CD8-positive, alpha-beta memory T cell (primary cell): ENCODE data around the gene CCDC3. TPM values are rescaled to one million over a fixed set of nuclear protein-coding genes. Genes with fewer than 3 reads are reported as not detected.

ENCODE experiments used
- CTCF ChIA-PET: fragments of 350-600 bp; sonication (Branson Sonifier 250); formaldehyde crosslinking; loops from one replicate; lab custom pipeline; 2021; ENCODE audit warnings: antibody characterized with exemption; lab: Charles Lee
- POLR2A ChIA-PET: fragments of 350-600 bp; sonication (Branson Sonifier 250); formaldehyde crosslinking; loops from one replicate; lab custom pipeline; 2021; ENCODE audit warnings: antibody characterized with exemption; lab: Charles Lee
- DNase-seq, 5 donors: peaks; one replicate each; pipeline versions ENCODE4 v3.0.0 to v3.0.0-alpha.2; 2020 to 2022; ENCODE audit warnings: mixed read lengths in 1 of 5
- H3K27ac ChIP-seq: one replicate; pipeline ENCODE4 v1.7.0; 2013; ENCODE audit warnings: low read depth, mild to moderate bottlenecking, low read length, moderate library complexity
- H3K27me3 ChIP-seq: 2 replicates; pipeline ENCODE4 v1.7.0; 2013; ENCODE audit warnings: low read length, mild to moderate bottlenecking; ENCODE audit not compliant: insufficient read depth, poor library complexity, severe bottlenecking
- H3K36me3 ChIP-seq: 2 replicates; pipeline ENCODE4 v1.7.0; 2013; ENCODE audit warnings: mild to moderate bottlenecking, low read length, moderate library complexity; ENCODE audit not compliant: insufficient read depth
- H3K4me1 ChIP-seq: 2 replicates; pipeline ENCODE4 v1.7.0; 2013; ENCODE audit warnings: mild to moderate bottlenecking, low read length, moderate library complexity; ENCODE audit not compliant: insufficient read depth
- H3K4me3 ChIP-seq: 2 replicates; pipeline ENCODE4 v1.7.0; 2013; ENCODE audit warnings: mild to moderate bottlenecking, low read length
- H3K9me3 ChIP-seq: 2 replicates; pipeline ENCODE4 v1.7.0; 2013; ENCODE audit warnings: mild to moderate bottlenecking, low read length
- H3K27ac Mint-ChIP-seq, 8 donors: one replicate each; pipeline ENCODE4 v1.8.0; 2020 to 2021; ENCODE audit warnings: mixed read lengths in 8 of 8, mild to moderate bottlenecking in 6 of 8, inconsistent platforms in 3 of 8, moderate library complexity in 3 of 8
- H3K27me3 Mint-ChIP-seq, 2 donors: one replicate each; pipeline ENCODE4 v1.8.0; 2020 to 2021; ENCODE audit warnings: mixed read lengths in 2 of 2, mild to moderate bottlenecking in 1 of 2, moderate library complexity in 1 of 2
- H3K36me3 Mint-ChIP-seq, 3 donors: one replicate each; pipeline ENCODE4 v1.8.0; 2020 to 2021; ENCODE audit warnings: mixed read lengths in 3 of 3, inconsistent platforms in 1 of 3, mild to moderate bottlenecking in 1 of 3
- H3K4me1 Mint-ChIP-seq, 3 donors: one replicate each; pipeline ENCODE4 v1.8.0; 2020 to 2021; ENCODE audit warnings: mixed read lengths in 3 of 3, inconsistent platforms in 1 of 3, mild to moderate bottlenecking in 1 of 3
- H3K4me3 Mint-ChIP-seq, 7 donors: one replicate each; pipeline ENCODE4 v1.8.0; 2020 to 2021; ENCODE audit warnings: mixed read lengths in 7 of 7, mild to moderate bottlenecking in 6 of 7, moderate library complexity in 4 of 7, inconsistent platforms in 2 of 7
- H3K9me3 Mint-ChIP-seq, 5 donors: one replicate each; pipeline ENCODE4 v1.8.0; 2020 to 2022; ENCODE audit warnings: mixed read lengths in 5 of 5, mild to moderate bottlenecking in 3 of 5, moderate library complexity in 2 of 5, inconsistent platforms in 1 of 5
- polyA plus RNA-seq: library from polyadenylated mRNA; unstranded; fragments of 300-500 nt; fragmentation: Illumina TruSeq; gene quantifications from one replicate; pipeline ENCODE4 v1.2.3, GENCODE V29; 2021
- total RNA-seq, 2 experiments: library from RNA; stranded (reverse); gene quantifications; one replicate each; pipeline ENCODE4 v1.2.3, GENCODE V29; 2021

The CCDC3 gene
- total and polyA plus RNA-seq, 3 experiments from 2014 or later = not detected

DNA sequence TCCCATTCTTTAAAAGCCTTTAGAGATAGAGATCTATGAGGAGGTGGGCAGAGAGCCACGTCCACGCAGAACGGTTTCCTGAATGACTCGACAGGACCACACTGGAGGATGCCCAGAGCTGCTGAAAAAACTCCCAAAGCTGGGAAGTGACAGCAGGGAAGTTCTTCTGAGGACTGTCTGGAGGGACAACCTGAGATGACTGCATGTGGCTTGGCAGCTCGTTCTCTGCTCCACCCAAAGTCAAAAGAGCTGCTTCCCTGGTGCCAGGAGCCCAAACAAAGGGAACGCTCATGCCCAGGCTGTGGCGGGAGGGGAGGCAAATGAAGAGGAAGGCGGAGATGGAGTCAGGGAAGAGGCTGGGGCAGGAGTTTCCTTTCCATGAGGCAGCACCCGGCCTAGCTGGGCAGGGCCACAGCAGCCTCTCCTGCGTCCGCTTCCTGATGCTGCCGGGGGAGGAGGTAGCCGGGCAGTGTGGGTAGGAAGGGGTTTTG is 95.4 kb downstream of the CCDC3 start:
- H3K27me3 ChIP-seq = no peaks in the 10 kb centered on the region
- DNase-seq = no peak
- Mint-ChIP-seq H3K27ac (no peak overlapping the region), H3K4me1 (no peaks in the 10 kb centered on the region), H3K27me3 (peaks cover 6 to 22% of the 10 kb centered on the region in 2 donors), H3K9me3 (peaks cover 0 to 3% (median 0%) of the 10 kb centered on the region in 5 donors), H3K36me3 (no peaks in the 10 kb centered on the region), H3K4me3 (no peak overlapping the region)
- CTCF ChIA-PET = no interaction called here
- H3K4me3 ChIP-seq = no peak overlapping the region
- POLR2A ChIA-PET = no interaction called here
- H3K4me1 ChIP-seq = no peaks in the 10 kb centered on the region
- no peak overlapping the region for H3K27ac ChIP-seq
- H3K36me3 ChIP-seq = no peaks in the 10 kb centered on the region
- H3K9me3 ChIP-seq = no peaks in the 10 kb centered on the region

DNA sequence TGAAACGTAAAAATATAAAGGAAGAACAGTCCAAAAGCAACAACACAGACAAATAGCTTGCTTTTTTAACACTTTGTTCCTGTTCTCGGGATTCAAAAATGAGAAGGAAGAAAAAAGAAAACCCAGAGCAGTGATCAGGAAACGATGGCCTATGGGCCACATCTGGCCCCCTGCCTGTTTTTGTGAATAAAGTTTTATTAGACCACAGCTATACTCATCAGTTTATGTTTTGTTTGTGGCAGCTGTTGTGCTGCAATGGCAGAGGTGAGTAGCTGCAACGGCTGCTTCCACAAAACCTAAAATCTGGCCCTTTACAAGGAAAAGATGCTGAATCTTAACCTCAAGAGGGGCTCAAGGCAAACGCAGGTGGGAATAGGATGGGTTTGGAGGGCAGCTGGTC is 96.4 kb downstream of the CCDC3 start:
- H3K9me3 Mint-ChIP-seq = peaks cover 0 to 3% (median 0%) of the 10 kb centered on the region in 5 donors
- no peaks in the 10 kb centered on the region for H3K4me1 Mint-ChIP-seq
- Histone ChIP-seq H3K36me3 (no peaks in the 10 kb centered on the region), H3K27ac (no peak overlapping the region), H3K27me3 (no peaks in the 10 kb centered on the region), H3K9me3 (no peaks in the 10 kb centered on the region), H3K4me3 (no peak overlapping the region), H3K4me1 (no peaks in the 10 kb centered on the region)
- no peak for DNase-seq
- H3K4me3 Mint-ChIP-seq = no peak overlapping the region
- no peaks in the 10 kb centered on the region for H3K36me3 Mint-ChIP-seq
- H3K27me3 Mint-ChIP-seq = peaks cover 9 to 22% of the 10 kb centered on the region in 2 donors
- ChIA-PET POLR2A (no interaction called here), CTCF (no interaction called here)
- H3K27ac Mint-ChIP-seq = no peak overlapping the region

DNA sequence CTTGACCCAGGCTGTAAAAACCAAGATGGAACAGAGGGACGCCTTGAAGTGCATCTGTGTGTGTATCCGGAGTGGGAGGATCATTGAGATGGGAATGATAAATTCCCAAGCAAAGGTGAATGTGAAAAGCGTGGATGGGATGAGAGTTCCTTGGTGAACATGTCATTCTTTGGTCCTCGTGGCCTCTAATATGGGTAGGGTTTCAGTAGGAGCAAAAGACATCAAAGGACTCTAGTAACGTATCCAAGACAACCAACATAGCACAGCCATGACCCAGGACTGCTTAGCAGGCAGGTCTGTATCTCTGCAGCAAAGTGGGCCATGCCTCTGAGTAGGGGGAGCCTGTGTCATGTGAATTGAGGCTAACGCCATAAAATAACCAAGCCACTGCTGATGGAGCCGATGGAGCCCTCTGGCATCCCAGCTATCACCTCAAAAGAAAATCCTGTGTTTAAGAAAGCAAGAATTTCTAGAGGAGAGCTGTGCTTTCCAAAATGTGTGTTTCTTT is 98.6 kb downstream of the CCDC3 start:
- no peaks in the 10 kb centered on the region for H3K36me3 Mint-ChIP-seq
- H3K4me1 Mint-ChIP-seq = no peaks in the 10 kb centered on the region
- Histone ChIP-seq H3K4me1 (no peaks in the 10 kb centered on the region), H3K27ac (no peak overlapping the region), H3K27me3 (no peaks in the 10 kb centered on the region), H3K4me3 (no peak overlapping the region), H3K36me3 (no peaks in the 10 kb centered on the region), H3K9me3 (no peaks in the 10 kb centered on the region)
- no peak for DNase-seq
- peaks cover 9 to 33% of the 10 kb centered on the region in 2 donors for H3K27me3 Mint-ChIP-seq
- no peaks in the 10 kb centered on the region for H3K9me3 Mint-ChIP-seq
- no peak overlapping the region for H3K27ac Mint-ChIP-seq
- POLR2A ChIA-PET = no interaction called here
- CTCF ChIA-PET = interaction anchor here (1.3 kb wide), 1 partner anchor 688 kb away, joined by 6 read pairs; no protein-coding TSS in a partner anchor
- no peak overlapping the region for H3K4me3 Mint-ChIP-seq

DNA sequence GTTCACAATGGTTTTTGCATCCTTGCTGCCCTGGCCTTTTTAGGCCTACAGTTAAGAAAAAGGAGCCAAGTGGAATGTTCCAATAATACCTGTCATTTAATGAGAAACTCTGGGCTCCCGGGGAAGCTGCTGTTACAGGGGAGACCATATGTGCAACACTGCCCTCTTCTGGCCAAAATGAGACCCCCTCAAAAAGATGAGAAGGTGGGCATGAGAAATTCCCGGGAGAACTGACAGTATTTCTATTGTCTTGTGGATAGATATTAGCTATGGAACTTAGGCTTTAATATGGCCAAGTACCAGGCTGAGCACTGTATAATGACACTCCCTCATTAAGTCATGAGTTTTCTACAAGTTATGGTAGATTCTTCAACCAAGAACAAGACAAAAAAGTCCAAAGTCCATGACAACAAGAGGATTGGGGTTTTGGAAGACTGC is 99.4 kb downstream of the CCDC3 start:
- no peaks in the 10 kb centered on the region for H3K27me3 ChIP-seq
- no peaks in the 10 kb centered on the region for H3K36me3 ChIP-seq
- Mint-ChIP-seq H3K4me1 (no peaks in the 10 kb centered on the region), H3K9me3 (no peaks in the 10 kb centered on the region), H3K4me3 (no peak overlapping the region), H3K36me3 (no peaks in the 10 kb centered on the region), H3K27ac (no peak overlapping the region), H3K27me3 (peaks cover 13 to 33% of the 10 kb centered on the region in 2 donors)
- DNase-seq = peak in 4 of 5 donors; percentile 12 to 47 (median 18)
- H3K27ac ChIP-seq = no peak overlapping the region
- no peaks in the 10 kb centered on the region for H3K4me1 ChIP-seq
- POLR2A ChIA-PET = no interaction called here
- H3K4me3 ChIP-seq = no peak overlapping the region
- no peaks in the 10 kb centered on the region for H3K9me3 ChIP-seq
- CTCF ChIA-PET = interaction anchor here (0.9 to 1.3 kb wide), 4 partner anchors 11 to 687 kb away, joined by 3 to 6 read pairs (median 3); partner anchors contain the start of gene OPTN

DNA sequence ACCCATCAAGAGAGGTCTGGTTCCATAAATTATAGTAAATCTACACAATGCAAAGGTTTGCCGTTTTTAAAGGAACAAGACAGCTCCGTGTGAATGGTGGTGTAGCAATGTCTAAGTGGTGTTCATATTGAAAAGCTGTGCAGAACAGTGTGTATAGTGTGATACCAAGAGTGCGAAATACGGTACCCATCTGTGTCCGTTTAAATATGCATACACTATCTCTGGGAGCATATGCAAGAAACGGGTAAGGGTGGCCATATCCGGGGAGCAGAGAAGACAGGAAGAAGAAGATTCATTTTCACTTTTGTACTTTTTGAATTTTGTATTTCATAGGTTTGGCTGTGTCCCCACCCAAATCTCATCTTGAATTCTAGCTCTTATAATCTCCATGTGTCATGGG is 102.0 kb downstream of the CCDC3 start:
- H3K27ac Mint-ChIP-seq = no peak overlapping the region

DNA sequence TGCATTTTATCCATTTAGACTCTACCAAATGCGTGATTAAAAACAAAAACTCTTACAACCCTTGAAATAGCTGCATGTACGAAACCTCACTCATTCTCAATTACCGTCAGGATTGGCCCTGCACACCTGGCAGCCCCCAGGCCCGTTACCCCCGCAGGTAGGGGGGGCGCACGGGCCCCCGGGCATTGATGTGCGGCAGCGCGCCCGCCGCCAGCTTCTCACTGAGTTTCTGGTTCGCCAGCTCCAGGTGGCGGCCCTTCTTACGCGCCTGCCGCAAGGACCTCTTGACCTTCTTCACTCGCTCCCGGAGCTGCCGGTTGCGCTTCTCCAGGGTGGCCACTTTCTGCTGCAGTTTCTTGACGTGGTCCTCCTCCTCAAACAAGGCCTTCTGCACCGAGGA is 103.2 kb downstream of the CCDC3 start:
- H3K27ac Mint-ChIP-seq = no peak overlapping the region
- CTCF ChIA-PET = no interaction called here

More for the DNA sequence above, 102.0 kb downstream of the CCDC3 start:
- H3K27me3 Mint-ChIP-seq = peaks cover 17 to 38% of the 10 kb centered on the region in 2 donors
- H3K4me3 ChIP-seq = no peak overlapping the region
- no peaks in the 10 kb centered on the region for H3K36me3 Mint-ChIP-seq
- H3K9me3 Mint-ChIP-seq = peaks cover 0 to 8% (median 3%) of the 10 kb centered on the region in 5 donors
- no peak overlapping the region for H3K27ac ChIP-seq
- H3K4me1 ChIP-seq = no peaks in the 10 kb centered on the region
- no peaks in the 10 kb centered on the region for H3K36me3 ChIP-seq
- no peak overlapping the region for H3K4me3 Mint-ChIP-seq
- no peak for DNase-seq
- H3K27me3 ChIP-seq = no peaks in the 10 kb centered on the region
- H3K9me3 ChIP-seq = no peaks in the 10 kb centered on the region
- POLR2A ChIA-PET = no interaction called here
- CTCF ChIA-PET = interaction anchor here (1.2 kb wide), 1 partner anchor 117 kb away, joined by 3 read pairs; no protein-coding TSS in a partner anchor
- no peaks in the 10 kb centered on the region for H3K4me1 Mint-ChIP-seq

DNA sequence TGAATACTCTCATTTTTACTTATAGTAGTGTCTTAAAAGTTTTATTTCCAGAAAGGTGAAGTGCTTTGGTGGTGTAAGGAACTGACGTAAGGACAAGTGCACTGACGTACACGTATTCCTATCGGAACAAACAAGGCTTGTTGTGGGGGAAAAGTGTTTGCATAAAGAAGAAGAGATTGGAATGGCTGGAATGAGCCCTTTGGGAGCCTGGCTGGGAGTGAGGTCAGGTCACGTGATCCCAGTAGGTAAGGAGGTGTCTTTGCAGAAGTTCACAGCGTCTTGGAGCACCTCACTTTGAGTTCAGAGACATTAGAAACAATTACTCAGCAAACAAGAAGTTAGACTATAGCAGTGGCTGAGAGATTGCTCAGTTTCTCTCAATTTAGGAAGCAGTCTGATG is 104.2 kb downstream of the CCDC3 start:
- ChIA-PET CTCF (no interaction called here), POLR2A (no interaction called here)
- H3K4me3 ChIP-seq = no peak overlapping the region
- H3K27me3 Mint-ChIP-seq = peaks cover 14 to 35% of the 10 kb centered on the region in 2 donors
- H3K4me3 Mint-ChIP-seq = no peak overlapping the region
- H3K9me3 Mint-ChIP-seq = peaks cover 7 to 22% (median 17%) of the 10 kb centered on the region in 5 donors
- peaks cover 0 to 4% (median 0%) of the 10 kb centered on the region in 3 donors for H3K36me3 Mint-ChIP-seq
- no peaks in the 10 kb centered on the region for H3K9me3 ChIP-seq
- no peaks in the 10 kb centered on the region for H3K4me1 Mint-ChIP-seq
- H3K27ac Mint-ChIP-seq = no peak overlapping the region
- H3K36me3 ChIP-seq = no peaks in the 10 kb centered on the region
- no peaks in the 10 kb centered on the region for H3K4me1 ChIP-seq
- no peak overlapping the region for H3K27ac ChIP-seq
- H3K27me3 ChIP-seq = no peaks in the 10 kb centered on the region
- DNase-seq = no peak

More for the DNA sequence above, 103.2 kb downstream of the CCDC3 start:
- no peaks in the 10 kb centered on the region for H3K9me3 ChIP-seq
- no peaks in the 10 kb centered on the region for H3K27me3 ChIP-seq
- H3K36me3 Mint-ChIP-seq = no peaks in the 10 kb centered on the region
- H3K4me1 ChIP-seq = no peaks in the 10 kb centered on the region
- peaks cover 17 to 40% of the 10 kb centered on the region in 2 donors for H3K27me3 Mint-ChIP-seq
- H3K4me3 ChIP-seq = no peak overlapping the region
- no peaks in the 10 kb centered on the region for H3K36me3 ChIP-seq
- H3K9me3 Mint-ChIP-seq = peaks cover 3 to 15% (median 9%) of the 10 kb centered on the region in 5 donors
- DNase-seq = no peak
- H3K4me3 Mint-ChIP-seq = no peak overlapping the region
- no peaks in the 10 kb centered on the region for H3K4me1 Mint-ChIP-seq
- POLR2A ChIA-PET = no interaction called here
- H3K27ac ChIP-seq = no peak overlapping the region

DNA sequence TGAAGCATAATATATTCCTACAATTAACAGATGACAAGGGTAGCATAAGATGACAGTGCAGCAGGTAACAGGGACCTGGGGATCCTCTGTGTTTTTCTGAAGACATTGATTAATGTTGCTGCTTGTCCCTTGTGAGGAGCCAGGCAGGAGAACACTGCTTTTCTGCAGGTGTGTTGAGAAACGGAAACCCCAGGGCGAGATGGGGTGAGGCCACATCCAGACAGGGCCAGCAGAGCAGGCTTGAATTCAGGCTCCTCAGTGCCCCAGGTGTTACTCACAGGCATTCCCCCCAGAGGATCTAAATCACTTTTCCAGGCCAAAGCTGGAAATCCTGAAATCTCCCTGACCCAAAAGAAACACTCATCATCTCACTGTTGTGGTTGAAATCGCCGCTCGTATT is 105.3 kb downstream of the CCDC3 start:
- CTCF ChIA-PET = no interaction called here

More for the DNA sequence above, 105.3 kb downstream of the CCDC3 start:
- no peaks in the 10 kb centered on the region for H3K4me1 Mint-ChIP-seq
- peaks cover 0 to 4% (median 0%) of the 10 kb centered on the region in 3 donors for H3K36me3 Mint-ChIP-seq
- H3K36me3 ChIP-seq = no peaks in the 10 kb centered on the region
- no peak overlapping the region for H3K27ac Mint-ChIP-seq
- H3K4me1 ChIP-seq = no peaks in the 10 kb centered on the region
- H3K27ac ChIP-seq = no peak overlapping the region
- H3K9me3 ChIP-seq = no peaks in the 10 kb centered on the region
- H3K27me3 Mint-ChIP-seq = peaks cover 14 to 28% of the 10 kb centered on the region in 2 donors
- H3K4me3 Mint-ChIP-seq = no peak overlapping the region
- POLR2A ChIA-PET = no interaction called here
- no peaks in the 10 kb centered on the region for H3K27me3 ChIP-seq
- no peak overlapping the region for H3K4me3 ChIP-seq
- peaks cover 7 to 22% (median 17%) of the 10 kb centered on the region in 5 donors for H3K9me3 Mint-ChIP-seq
- no peak for DNase-seq
